NCI-H2227 treated with DMSO at 0.1 percent for 48 hours (cell line): ENCODE data around the gene CAPZA2.
A peak's percentile ranks its signal among the peaks of the same experiment; 100 is the strongest.
"Not testable (repeated sequence)": the region's sequence is repeated elsewhere in the genome, so short reads cannot be mapped to it uniquely, and the experiment has no call there.

Experiments used
- DNase-seq: peaks from one replicate; lab custom pipeline; 2025; lab: John Stamatoyannopoulos, UW

CAPZA2 gene

DNA sequence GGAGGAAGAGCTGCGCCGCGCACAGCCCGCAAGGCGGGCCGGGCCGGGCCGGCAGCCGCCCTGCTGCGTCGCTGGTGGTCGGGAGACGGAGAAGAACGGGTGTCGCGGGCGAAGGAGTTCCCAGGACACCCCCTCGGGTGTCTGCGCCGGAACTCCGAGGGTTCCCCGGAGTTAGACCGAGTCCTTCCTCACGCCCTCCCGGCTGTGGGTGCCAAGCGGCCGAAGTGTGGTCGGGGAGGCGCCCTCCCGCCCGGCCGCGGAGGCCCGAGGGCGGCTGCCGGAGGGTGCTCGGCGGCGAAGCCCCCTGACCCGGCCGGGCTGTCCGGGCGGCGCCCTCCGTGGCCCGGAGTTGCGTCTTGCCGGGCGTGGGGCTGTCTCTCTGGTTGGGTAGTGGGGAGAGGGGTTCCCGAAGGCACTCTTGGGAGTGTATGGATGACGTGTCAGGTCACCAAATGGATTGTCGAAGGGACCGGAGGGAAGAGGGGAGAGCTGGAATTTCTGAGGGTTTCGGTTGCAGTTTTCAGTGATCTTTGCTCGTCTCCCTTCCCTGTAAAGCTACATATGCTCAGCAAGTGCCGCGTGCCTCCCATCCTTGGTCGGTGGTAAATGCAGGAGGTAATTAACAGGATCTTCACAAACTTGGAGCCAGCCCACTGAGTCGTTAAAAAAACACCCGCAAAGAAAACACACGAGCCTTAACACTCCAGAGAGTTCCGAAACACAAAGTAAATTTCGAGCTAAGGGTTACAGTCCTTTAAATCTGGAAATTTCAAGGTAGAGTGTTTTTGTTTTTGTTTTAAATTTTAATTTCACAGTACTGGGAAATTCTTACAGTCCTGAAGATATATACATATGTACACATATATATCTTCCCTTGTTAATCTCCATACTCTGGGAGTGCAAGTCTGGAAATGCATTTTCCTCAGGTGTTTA lies 91.8 kb downstream of the CAPZA2 start:
- DNase-seq: peak; percentile 55

DNA sequence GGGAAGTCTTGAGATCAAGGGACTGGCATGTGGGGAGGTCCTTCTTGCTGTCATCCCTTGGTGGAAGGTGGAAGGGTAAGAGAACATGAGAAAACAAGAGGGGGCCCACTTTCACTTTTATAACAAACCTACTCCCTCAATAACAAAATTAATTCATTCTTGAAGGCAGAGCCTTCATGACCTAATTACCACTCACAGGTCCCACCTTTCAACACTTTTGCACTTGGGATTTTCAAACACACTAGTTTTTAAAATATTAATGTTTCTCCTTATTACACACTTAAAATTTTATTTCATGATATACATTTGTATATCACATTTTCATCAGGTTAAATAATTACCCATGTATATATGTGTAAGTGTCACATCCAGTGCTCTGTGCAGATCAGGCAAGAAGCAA lies 93.0 kb downstream of the CAPZA2 start:
- no peak for DNase-seq

DNA sequence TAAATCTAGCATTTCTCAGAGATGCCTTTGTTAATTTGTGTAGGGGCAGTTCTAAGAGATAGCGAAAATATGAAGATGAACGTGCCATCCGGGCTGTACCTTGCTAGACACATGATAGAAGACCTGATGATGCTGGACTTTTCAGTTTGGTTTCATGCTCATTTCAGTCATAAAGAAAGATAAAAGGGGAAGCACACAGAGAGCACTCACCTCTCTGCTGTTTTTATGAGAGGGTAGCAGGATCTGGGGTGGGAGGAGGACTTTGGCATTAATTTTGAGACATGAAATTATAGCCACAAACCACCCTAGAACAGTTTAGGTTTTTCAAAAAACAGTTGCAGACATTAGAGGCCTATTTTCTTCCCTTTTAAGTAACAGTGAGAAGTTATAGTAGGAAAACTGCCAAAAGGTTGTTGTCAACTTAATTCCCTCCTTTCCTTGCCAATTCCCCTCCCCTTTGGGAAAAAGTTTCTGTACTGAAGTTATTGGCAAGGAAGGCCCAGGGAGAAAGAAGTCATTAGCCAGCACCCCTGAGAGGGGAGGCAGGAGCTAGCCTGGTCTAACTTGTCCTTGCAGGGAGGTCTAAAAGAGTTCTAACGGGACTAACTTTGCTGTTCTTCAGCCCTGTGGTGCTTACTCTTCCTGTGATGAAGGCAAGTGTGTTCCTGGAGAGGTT lies 93.6 kb downstream of the CAPZA2 start:
- no peak for DNase-seq

DNA sequence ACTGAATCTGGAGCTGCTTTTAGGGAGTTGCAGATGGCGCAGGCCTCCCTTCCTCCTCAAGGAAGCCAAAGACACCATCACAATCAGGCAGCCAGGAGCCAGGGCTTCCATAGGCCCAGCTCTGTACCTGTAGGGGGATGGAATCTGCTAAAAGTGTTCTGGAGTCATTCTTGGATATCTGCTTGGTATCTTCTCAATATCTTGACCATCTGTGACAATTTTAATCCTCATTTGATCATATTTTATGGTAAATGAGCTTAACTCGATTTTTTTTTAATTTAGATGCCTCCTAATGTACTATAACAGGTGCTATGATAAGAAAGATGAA lies 94.1 kb downstream of the CAPZA2 start:
- DNase-seq: no peak

DNA sequence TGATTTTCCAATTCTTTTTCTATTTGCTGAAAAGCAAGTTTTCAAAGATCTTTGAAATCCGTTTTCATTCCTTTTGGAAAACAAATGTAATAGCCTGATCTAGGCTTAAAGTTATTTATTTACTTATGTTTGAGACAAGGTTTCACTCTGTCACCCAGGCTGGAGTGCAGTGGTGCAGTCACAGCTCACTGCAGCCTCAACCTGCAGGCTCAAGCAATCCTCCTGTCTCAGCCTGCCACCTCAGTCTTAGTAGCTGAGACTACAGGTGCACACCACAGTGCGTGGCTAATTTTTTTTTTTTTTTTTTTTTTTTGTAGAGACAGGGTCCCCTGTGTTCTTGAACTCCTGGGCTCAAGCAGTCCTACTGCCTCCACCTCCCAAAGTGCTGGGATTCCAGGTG lies 95.5 kb downstream of the CAPZA2 start:
- no peak for DNase-seq

DNA sequence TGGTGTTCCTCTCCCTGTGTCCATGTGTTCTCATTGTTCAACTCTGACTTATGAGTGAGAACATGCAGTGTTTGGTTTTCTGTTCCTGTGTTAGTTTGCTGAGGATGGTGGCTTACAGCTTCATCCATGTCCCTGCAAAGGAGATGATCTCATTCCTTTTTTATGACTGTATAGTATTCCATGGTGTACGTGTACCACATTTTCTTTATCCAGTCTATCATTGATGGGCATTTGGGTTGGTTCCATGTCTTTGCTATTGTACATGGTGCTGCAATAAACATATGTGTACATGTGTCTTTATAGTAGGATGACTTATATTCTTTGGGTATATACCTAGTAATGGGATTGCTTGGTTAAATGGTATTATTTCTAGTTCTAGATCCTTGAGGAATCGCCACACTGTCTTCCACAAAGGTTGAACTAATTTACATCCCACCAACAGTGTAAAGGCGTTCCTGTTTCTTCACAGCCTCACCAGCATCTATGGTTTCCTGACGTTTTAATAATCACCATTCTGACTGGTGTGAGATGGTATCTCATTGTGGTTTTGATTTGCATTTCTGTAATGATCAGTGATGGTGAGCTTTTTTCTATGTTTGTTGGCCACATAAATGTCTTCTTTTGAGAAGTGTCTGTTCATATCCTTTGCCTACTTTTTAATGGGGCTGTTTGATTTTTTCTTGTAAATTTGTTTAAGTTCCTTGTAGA lies 99.7 kb downstream of the CAPZA2 start:
- DNase-seq: not testable (repeated sequence)

DNA sequence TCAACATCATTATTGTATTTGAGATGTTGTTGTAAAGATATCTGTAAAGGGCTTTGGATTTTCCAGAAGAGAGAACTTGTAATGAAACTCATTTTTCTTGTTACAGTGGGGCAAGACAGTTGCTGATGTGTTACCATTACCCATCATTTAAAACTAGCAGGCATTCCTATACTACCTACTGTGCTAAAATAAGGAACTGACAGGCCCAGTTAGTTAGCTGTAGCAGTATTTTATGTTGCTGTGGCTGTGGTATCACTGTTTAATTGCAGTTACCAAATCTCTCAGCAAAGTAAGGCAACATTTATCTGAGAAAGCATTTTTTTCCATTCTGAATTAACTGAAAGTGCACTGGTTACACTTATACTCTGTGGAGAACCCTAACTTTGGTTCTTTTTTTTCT lies 100.8 kb downstream of the CAPZA2 start:
- no peak for DNase-seq

DNA sequence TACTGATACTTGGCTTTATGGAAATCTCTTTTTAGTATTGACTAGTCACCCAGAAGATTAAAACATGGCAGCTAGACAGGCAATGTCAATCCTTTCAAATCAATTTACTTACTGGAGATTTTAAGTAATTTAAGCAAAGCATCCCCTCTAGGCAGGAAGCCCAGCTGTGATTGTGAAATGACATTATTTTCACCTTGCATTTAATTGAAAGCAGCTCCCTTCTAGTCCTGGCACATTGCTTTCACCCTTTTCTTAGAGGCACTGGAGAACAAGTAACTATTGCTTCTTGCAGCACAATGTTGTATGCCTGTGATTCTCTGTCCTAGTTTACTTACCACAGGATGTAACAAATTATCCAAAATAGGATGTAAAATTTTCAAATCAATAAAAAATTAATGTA lies 104.2 kb downstream of the CAPZA2 start:
- DNase-seq: no peak

DNA sequence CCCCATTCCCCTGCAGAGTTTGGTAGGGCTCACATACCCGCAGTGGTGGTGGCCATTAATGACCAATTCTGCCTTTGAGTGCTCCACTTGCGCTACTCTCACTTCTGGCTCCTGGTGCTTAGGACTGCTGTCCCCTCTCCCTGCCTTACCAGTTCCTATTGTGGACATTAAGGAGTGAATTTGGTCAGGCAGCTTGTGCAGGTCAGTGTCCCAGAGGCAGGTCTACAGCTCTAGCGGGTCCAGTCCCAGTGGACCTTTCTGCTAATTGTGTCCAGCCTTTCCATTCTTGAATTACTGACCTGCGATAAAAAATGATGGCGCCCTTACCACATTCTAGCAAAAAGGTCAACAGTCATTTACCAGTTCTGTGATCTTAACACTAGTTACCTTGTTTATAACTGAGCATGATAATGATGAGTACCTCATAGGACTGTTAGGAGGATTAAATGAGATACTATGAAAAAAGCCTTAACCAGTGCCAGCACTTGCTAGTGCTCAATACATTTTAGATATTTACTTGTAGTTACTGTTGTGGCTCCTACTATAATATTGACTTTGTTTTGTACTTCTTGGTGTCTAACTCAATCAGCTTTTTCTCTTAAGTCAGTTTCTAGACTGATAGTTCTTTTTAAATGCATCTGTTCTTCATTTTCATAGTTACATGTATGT lies 105.0 kb downstream of the CAPZA2 start:
- no peak for DNase-seq

DNA sequence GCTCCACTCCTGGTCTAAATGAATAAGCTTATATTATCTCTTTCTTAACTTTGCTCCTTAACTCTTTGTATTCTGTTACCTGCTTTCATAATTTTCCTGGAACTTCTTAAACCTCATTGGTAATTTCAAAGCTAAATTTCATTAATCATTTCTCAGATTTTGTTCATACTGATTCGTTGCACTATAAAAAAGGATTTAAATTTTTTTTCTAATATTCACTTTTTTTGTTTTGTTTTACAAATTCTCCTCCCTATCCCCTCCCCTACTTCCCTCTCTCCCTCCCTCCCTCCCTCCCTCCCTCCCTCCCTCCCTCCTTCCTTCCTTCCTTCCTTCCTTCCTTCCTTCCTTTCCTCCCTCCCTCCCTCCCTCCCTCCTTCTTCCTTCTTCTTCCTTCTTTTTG lies 105.6 kb downstream of the CAPZA2 start:
- no peak for DNase-seq

DNA sequence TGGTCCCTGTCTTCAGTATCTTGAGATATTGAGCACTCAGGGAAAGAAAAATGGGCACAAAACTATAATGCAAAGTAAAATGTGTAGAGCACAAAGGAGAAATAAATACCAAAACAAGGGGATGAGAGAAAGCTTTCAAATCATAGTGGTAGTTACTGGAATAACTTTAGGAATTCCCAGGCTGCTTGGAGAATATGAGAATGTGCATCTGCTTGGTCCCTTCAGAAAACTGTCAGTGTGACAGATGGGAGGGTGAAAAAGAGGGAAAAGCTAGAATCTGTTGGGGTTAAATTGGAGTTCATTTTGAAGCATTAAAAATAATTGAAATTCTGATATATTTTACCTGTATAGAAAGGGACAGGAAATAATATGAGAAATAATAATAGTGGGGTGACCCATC lies 106.2 kb downstream of the CAPZA2 start:
- DNase-seq: no peak

DNA sequence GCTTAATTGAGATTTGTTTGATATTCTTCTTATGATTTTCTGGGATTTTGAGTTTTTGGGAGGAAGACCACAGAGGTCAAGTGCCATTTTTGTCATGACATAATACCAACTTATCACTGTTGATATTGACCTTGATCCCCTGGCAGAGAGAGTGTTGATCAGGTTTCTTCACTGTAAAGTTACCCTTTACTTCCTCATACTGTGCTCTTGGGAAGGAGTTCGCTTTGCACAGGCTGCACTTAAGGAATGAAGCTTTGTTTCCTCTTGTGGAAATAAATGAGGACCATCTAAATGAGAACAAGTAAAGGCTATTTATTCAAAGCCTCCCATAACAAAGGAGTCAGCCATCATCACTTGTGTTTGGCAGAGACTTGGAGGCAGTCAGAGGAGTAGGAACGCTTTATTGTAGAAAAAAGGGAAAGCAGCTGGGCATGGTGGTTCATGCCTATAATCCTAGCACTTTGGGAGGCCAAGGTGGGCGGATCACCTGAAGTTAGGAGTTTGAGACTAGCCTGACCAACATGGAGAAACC lies 107.0 kb downstream of the CAPZA2 start:
- DNase-seq: no peak

DNA sequence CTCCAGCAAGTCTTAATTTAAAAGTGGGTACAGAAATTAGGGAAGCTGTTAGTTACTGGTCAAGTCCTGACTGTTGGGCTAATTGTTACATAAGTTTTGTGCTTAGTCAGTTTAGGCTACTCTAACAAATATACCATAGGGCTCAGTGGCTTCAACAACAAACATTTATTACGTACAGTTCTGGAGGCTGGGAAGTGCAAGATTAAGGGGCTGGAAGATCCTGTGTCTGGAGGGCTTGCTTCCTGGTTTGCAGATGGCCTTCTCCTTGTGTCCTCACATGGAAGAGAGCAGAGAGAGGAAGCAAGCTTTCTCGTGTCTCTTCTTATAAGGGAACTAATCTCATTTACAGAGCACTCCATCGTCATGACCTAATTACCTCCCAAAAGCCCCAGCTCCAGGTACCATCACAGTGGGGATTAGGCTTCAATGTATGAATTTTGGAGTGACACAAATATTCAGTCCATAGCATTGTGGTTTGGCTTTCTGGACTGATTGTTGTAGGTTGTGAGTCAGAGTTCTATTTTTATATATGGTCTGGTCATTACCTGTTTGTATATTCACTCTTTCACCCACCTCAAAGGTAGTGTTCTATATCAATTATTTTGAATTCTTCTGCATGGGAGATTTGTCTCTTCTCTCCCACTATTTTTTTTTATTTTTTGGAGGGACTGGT lies 108.0 kb downstream of the CAPZA2 start:
- DNase-seq: no peak

DNA sequence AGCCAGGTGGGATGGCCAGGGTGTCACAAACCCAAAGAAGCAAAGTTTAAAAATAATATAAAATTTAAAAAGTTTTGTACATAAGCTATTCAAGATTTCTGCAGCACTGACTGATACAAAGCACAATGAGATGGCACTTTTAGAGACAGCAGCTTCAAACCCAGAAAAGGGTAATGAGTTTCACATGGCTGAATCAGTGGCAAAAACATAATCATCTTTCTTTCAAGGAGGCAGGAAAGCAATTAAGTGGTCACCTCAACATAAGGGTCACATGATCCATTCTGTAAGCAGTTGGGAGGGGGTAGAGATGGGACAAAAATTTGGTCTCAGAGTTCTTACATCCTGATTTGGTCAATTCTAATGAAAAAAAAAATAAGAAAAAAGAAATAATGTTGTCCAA lies 108.8 kb downstream of the CAPZA2 start:
- not testable (repeated sequence) for DNase-seq
